K562 (cell line): ENCODE results near the gene COL4A2. TPM values are rescaled to one million over a fixed set of nuclear protein-coding genes. Genes with fewer than 3 reads are reported as not detected.

Experiments
- ATAC-seq: fragments of 200-7000 bp; cut with Tn5 transposase; 3 replicates; pipeline ENCODE4 v1.9.1; 2020; ENCODE audit warnings: moderate library complexity
- BruUV-seq: library from RNA; stranded (reverse); fragments of 400-500 nt; replicated peaks from 2 replicates; lab custom pipeline; 2021; lab: Mats Ljungman, UMichigan
- CTCF ChIA-PET: fragments of 300-600 bp; formaldehyde crosslinking; extraction: SDS; loops from one replicate; lab custom pipeline; 2021; ENCODE audit warnings: low intra/inter-chr PET ratio; lab: Yijun Ruan, JAX
- POLR2A ChIA-PET: fragments of 300-600, 350-650 bp; sonication (Branson Sonifier 250); formaldehyde crosslinking; extraction: SDS; loops from one replicate; lab custom pipeline; 2021; ENCODE audit warnings: antibody characterized with exemption, inconsistent platforms; lab: Yijun Ruan, JAX
- DNase-seq, 4 experiments: peaks; one replicate each; pipeline versions ENCODE4 v3.0.0 to v3.0.0-alpha.2; 2011 to 2018; ENCODE audit warnings: low spot score in 3 of 4, mixed read lengths in 3 of 4; ENCODE audit errors: extremely low read depth in 1 of 4
- FAIRE-seq: peaks from 2 replicates; lab custom pipeline; 2011; peaks lifted over from hg19 to GRCh38; lab: Jason Lieb, UNC
- H2AFZ ChIP-seq: 2 replicates; pipeline ENCODE4 v1.6.0; 2011; ENCODE audit warnings: low read depth, low read length, control low read depth, inconsistent platforms
- H3K27ac ChIP-seq: fragments of 200-600 bp; 3 replicates; pipeline ENCODE4 v1.8.0; 2011; ENCODE audit warnings: low read depth, mild to moderate bottlenecking, control low read depth, inconsistent platforms, low read length, moderate library complexity, mixed read lengths; ENCODE audit errors: extremely low read depth
- H3K27me3 ChIP-seq, 2 experiments: fragments of 300-600 bp in 1 of 2; 2 replicates in 1 of 2; 3 replicates in 1 of 2; pipeline versions ENCODE4 v1.6.0 to v1.8.0; 2011; ENCODE audit warnings: inconsistent platforms in 2 of 2, low read length in 2 of 2, mild to moderate bottlenecking in 1 of 2, mixed read lengths in 1 of 2, moderate library complexity in 1 of 2; ENCODE audit not compliant: control insufficient read depth in 2 of 2, insufficient read depth in 2 of 2
- H3K36me3 ChIP-seq: fragments of 300-600 bp; 3 replicates; pipeline ENCODE4 v1.8.0; 2011; ENCODE audit warnings: mild to moderate bottlenecking, low read length, inconsistent platforms; ENCODE audit not compliant: control insufficient read depth, insufficient read depth
- H3K4me1 ChIP-seq, 2 experiments: fragments of 200-600 bp in 1 of 2; replicated peaks in 1 of 2; 2 replicates in 1 of 2; 3 replicates in 1 of 2; pipeline versions ENCODE4 v1.5.1 to v1.8.0; 2011; ENCODE audit warnings: inconsistent platforms in 2 of 2, low read length in 2 of 2, mild to moderate bottlenecking in 1 of 2, mixed read lengths in 1 of 2, moderate library complexity in 1 of 2; ENCODE audit not compliant: control insufficient read depth in 2 of 2, insufficient read depth in 2 of 2
- H3K4me2 ChIP-seq: 2 replicates; pipeline ENCODE4 v1.6.1; 2011; ENCODE audit warnings: low read length, control low read depth, inconsistent platforms, mixed read lengths; ENCODE audit not compliant: insufficient read depth
- H3K4me3 ChIP-seq: fragments of 200-600 bp; sonication (generic), shearing (Covaris generic); 2 replicates; pipeline ENCODE4 v1.5.1; 2016; ENCODE audit warnings: control low read depth, inconsistent platforms
- H3K79me2 ChIP-seq: fragments of 200-600 bp; 3 replicates; pipeline ENCODE4 v1.8.0; 2011; ENCODE audit warnings: low read length, inconsistent platforms; ENCODE audit not compliant: control insufficient read depth, insufficient read depth
- H3K9ac ChIP-seq, 2 experiments: 2 replicates each; pipeline versions ENCODE4 v1.6.0 to v1.6.1; 2011; ENCODE audit warnings: low read depth in 2 of 2, low read length in 2 of 2, control low read depth in 1 of 2, inconsistent platforms in 1 of 2, mild to moderate bottlenecking in 1 of 2, mixed read lengths in 1 of 2; ENCODE audit not compliant: insufficient read depth in 1 of 2
- H3K9me1 ChIP-seq: one replicate; pipeline ENCODE4 v1.6.0; 2011; ENCODE audit warnings: inconsistent platforms, mild to moderate bottlenecking, low read length, moderate library complexity; ENCODE audit not compliant: control insufficient read depth, insufficient read depth
- H3K9me3 ChIP-seq: replicated peaks from 2 replicates; pipeline ENCODE4 v1.5.1; 2011; ENCODE audit warnings: low read depth, low read length, inconsistent platforms; ENCODE audit not compliant: control insufficient read depth, insufficient read depth
- H4K20me1 ChIP-seq: replicated peaks from 2 replicates; pipeline ENCODE4 v1.6.1; 2011; ENCODE audit warnings: low read length, inconsistent platforms, mixed read lengths; ENCODE audit not compliant: control insufficient read depth, insufficient read depth
- BRCA1 ChIP-seq, 2 experiments: fragments of 450-650 bp in 1 of 2; sonication (generic) in 1 of 2; formaldehyde crosslinking in 1 of 2; IDR thresholded peaks; 2 replicates each; pipeline versions ENCODE4 v1.5.0 to v1.6.1; 2017 to 2020; ENCODE audit warnings: mild to moderate bottlenecking in 1 of 2, missing genetic modification reagents in 1 of 2
- E2F1 ChIP-seq: sonication (generic); formaldehyde crosslinking; IDR thresholded peaks from 2 replicates; pipeline ENCODE4 v1.8.1; 2023; ENCODE audit warnings: mild to moderate bottlenecking, missing genetic modification reagents, moderate library complexity
- EP400 ChIP-seq: fragments of 450-650 bp; IDR thresholded peaks from 2 replicates; pipeline ENCODE4 v1.6.1; 2017; ENCODE audit warnings: antibody characterized with exemption, mild to moderate bottlenecking, moderate library complexity
- GTF2F1 ChIP-seq: IDR thresholded peaks from 2 replicates; pipeline ENCODE4 v1.6.1; 2011; ENCODE audit warnings: low read depth, low read length, improper control_type of control experiment
- HIVEP1 ChIP-seq: fragments of 250-450 bp; sonication (Bioruptor Pico); IDR thresholded peaks from 2 replicates; pipeline ENCODE4 v1.4.0; 2020; ENCODE audit warnings: mild to moderate bottlenecking
- MYNN ChIP-seq, 2 experiments: sonication (generic); formaldehyde crosslinking in 1 of 2; IDR thresholded peaks; 2 replicates each; pipeline versions ENCODE4 v1.5.0 to v1.6.1; 2016 to 2020; ENCODE audit warnings: antibody characterized with exemption in 1 of 2, missing genetic modification reagents in 1 of 2
- RBM39 ChIP-seq: fragments of 200-400 bp; formaldehyde crosslinking; optimal IDR thresholded peaks from 2 replicates; pipeline ENCODE3; 2018; ENCODE audit warnings: low read depth, low read length
- TCFL5 ChIP-seq: fragments of 250-450 bp; sonication (Bioruptor Pico); conservative IDR thresholded peaks from 2 replicates; pipeline ENCODE4 v1.6.1; 2021; ENCODE audit warnings: mild to moderate bottlenecking, moderate library complexity, matching md5 sums
- ZC3H8 ChIP-seq: fragments of 450-650 bp; IDR thresholded peaks from 2 replicates; pipeline ENCODE4 v1.6.1; 2017
- ZEB2 ChIP-seq: fragments of 450-650 bp; IDR thresholded peaks from 2 replicates; pipeline ENCODE4 v1.6.1; 2016
- ZNF699 ChIP-seq: fragments of 250-450 bp; sonication (Bioruptor Pico); IDR thresholded peaks from 2 replicates; pipeline ENCODE4 v1.8.0; 2021; ENCODE audit warnings: mild to moderate bottlenecking, moderate library complexity; ENCODE audit not compliant: insufficient replicate concordance
- ZNF830 ChIP-seq: fragments of 250-450 bp; sonication (Bioruptor Pico); IDR thresholded peaks from 2 replicates; pipeline ENCODE4 v1.5.0; 2021; ENCODE audit warnings: mild to moderate bottlenecking
- WGBS: fragments of 100-300 bp; shearing (Covaris generic); methylation state at CpG from one replicate; pipeline ENCODE4 v1.1.6; 2016; ENCODE audit warnings: low coverage, mixed read lengths; ENCODE audit not compliant: insufficient coverage; ENCODE audit errors: missing lambda C conversion rate; 5-methylcytosine and 5-hydroxymethylcytosine counted together
- in situ Hi-C: fragments of 300-500 bp; cut with MboI; formaldehyde crosslinking; loops from 4 replicates; pipeline ENCODE4 v1.15.0; 2018; ENCODE audit warnings: inconsistent platforms, mixed read lengths
- intact Hi-C: fragments of 100-400 bp; cut with micrococcal nuclease; formaldehyde crosslinking; loops from 2 replicates; pipeline ENCODE4 v1.14.2; 2022
- polyA plus RNA-seq, 8 experiments: library from polyadenylated mRNA; depleted of rRNA in 4 of 8; stranded (reverse) in 5 of 8; unstranded in 3 of 8; fragments of >200 nt; fragmentation: Nextera tagmentation in 2 of 8; fragmentation: Illumina TruSeq in 1 of 8; extraction: Ambion mirVana in 2 of 8; extraction: Trizol in 1 of 8; gene quantifications; 2 replicates each; pipeline versions ENCODE4 v1.2.1 to v1.2.3, GENCODE V29; 2011 to 2014; ENCODE audit warnings: inconsistent platforms in 1 of 8, missing spikeins in 1 of 8
- total RNA-seq, 7 experiments: library from RNA; depleted of rRNA in 6 of 7; stranded (reverse); fragments of >200 nt in 6 of 7; fragmentation: Illumina TruSeq in 2 of 7; extraction: Trizol in 2 of 7; gene quantifications; 2 replicates each; pipeline versions ENCODE4 v1.2.1 to v1.2.3, GENCODE V29; 2011 to 2021; ENCODE audit warnings: low replicate concordance in 1 of 7

COL4A2 gene
- total and polyA plus RNA-seq, 9 of the 15 experiments (the other 6 are each of a cell fraction or from before 2014, with no cell fraction given), result 0.13 to 15.2 (median 8.1) TPM

GRCh38 chr13:110535526-110535925 is 228.4 kb downstream of the COL4A2 start:
- no peaks in the 10 kb centered on the region for H3K36me3 ChIP-seq
- H4K20me1 ChIP-seq, result no peaks in the 10 kb centered on the region
- DNase-seq, result no peak
- intact Hi-C loops (no loop called here), in situ Hi-C loops (no loop called here)
- no TSS peak for BruUV-seq
- WGBS, result 94% methylated on average over 5 of the region's 11 CpGs
- H2AFZ ChIP-seq, result no peak overlapping the region
- no peak for ATAC-seq
- no peaks in the 10 kb centered on the region; the same call in 1 of the 3 replicates for H3K79me2 ChIP-seq
- H3K9me1 ChIP-seq, result no peaks in the 10 kb centered on the region
- no peak overlapping the region for H3K9ac ChIP-seq
- no peaks in the 10 kb centered on the region for H3K9me3 ChIP-seq
- FAIRE-seq, result no peak
- peaks cover 11 to 24% of the 10 kb centered on the region in 2 experiments for H3K4me1 ChIP-seq
- H3K27ac ChIP-seq, result no peak overlapping the region
- POLR2A ChIA-PET, result interaction anchor here (0.6 kb wide), 1 partner anchor 12 kb away, joined by 5 read pairs; no protein-coding TSS in a partner anchor
- CTCF ChIA-PET, result no interaction called here
- TF ChIP-seq BRCA1 (IDR thresholded peaks at IDR 0.05) (no peak), BRCA1 (CRISPR knock-in tag; IDR thresholded peaks at IDR 0.05) (no peak), MYNN (IDR thresholded peaks at IDR 0.05) (no peak), MYNN (CRISPR knock-in tag; IDR thresholded peaks at IDR 0.05) (no peak), GTF2F1 (no peak), TCFL5 (CRISPR knock-in tag) (no peak), HIVEP1 (CRISPR knock-in tag) (no peak), ZC3H8 (no peak), ZEB2 (no peak), RBM39 (no peak), ZNF699 (CRISPR knock-in tag) (no peak), EP400 (no peak), E2F1 (CRISPR knock-in tag) (no peak), ZNF830 (CRISPR knock-in tag) (no peak)
- H3K27me3 ChIP-seq, result no peaks in the 10 kb centered on the region
- H3K4me3 ChIP-seq, result no peak overlapping the region
- no peak overlapping the region for H3K4me2 ChIP-seq
